ENCODE measurements around the gene HSPD1.

HSPD1 gene

DNA sequence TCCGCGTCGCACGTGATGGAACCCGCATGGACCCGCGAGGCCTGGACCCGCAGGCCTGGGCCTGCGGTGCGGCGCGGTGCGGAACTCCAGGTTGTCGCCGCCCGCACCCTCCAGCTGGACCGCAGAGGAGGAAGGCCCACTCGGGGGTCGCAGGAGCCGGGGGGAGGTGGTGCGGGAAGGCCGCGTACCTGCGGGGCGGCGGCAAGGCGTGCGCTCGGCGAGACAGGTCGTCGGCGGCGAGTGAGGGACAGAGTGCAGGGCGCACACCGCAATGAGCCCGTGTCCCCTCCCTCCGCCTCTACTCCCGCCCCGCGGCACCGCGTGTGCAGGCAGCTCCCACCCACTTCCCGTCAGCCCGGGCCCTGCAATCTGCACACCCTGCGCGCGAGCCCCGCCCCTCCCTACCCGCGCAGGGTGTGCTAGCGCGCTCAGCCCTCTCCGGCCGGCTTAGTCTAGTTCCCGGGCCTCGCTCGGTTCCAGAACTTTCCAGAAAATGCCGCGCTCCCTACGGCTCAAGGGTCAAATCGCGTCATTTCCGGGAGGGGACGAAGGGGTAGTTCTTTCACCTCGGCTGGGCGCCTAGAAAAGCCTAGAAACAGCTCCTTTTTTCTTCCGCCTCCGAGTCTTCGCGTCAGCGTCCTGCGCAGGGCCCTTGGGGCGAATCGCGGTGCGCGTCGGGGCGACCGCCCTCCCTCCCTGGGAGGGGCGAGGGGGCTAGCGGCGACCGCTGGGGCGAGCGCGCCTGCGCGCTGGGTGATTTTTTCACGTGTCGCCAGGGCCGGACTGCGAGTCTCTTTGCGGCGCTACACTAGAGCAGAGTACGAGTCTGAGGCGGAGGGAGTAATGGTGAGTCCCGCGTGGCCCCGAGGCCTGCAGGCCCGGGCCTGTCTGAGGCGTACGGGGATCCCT, at the start of gene HSPD1, which contains the start of gene HSPE1:
HSPD1 (minus strand) TSS at position 247 of the 909 bp plus-strand sequence. CDS start 992 bp downstream, outside the sequence.
HSPE1 (plus strand) TSS at position 786 of the 909 bp plus-strand sequence; CDS start at position 844, 58 bp downstream.
- FAIRE-seq, result peak; percentile 52

GRCh38 chr2:197548582-197548981, 48.9 kb upstream of the HSPD1 start:
- no peak for FAIRE-seq

DNA sequence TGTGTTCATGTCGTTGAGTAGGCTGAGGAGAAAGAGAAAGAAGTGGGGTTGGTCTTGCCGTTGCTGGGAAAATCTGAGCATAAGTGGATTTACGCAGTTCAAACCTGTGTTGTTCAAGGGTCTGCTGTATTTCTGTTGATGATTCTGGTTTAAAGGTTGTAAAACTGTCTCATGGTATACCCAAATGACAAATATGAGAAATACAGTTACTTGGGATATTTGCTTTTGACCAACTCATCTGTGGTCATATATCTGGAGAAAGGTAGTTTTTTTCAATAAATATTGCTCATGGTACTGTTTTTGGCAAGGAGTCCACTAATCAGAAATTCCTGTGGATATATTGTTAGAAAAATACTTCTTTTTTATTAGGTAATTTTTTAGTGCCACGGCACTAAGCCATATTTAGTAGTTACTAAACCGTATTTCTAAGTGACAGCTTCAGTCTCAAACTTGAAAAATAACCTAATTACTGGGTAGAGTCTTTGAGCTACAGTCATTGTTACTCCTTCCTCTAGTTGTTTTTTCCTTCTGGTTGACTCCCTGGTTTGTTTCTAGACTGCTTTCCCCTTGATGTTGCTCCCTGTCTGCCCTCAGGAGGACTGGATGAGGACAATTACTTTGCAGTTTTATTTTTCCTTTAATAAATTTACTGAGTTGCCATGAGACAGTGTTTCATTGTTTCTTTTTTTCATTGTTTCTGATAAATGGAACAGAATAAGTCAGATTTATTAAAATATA, 47.7 kb upstream of the HSPD1 start:
- no peak for FAIRE-seq

- FAIRE-seq, result no peak
These were observed 43.6 kb upstream of the HSPD1 start for GRCh38 chr2:197543206-197543605.

GRCh38 chr2:197539734-197540133, 40.1 kb upstream of the HSPD1 start:
- no peak for FAIRE-seq

GRCh38 chr2:197538412-197538811, 38.8 kb upstream of the HSPD1 start:
- FAIRE-seq, result no peak

GRCh38 chr2:197517150-197517549, 17.5 kb upstream of the HSPD1 start:
- no peak for FAIRE-seq

GRCh38 chr2:197516393-197516761, 16.7 kb upstream of the HSPD1 start:
- FAIRE-seq, result no peak

- FAIRE-seq, result peak; percentile 11
These were observed 16.2 kb upstream of the HSPD1 start, which contains the start of gene MOB4 for GRCh38 chr2:197515739-197516392. TSS of gene MOB4 (plus strand) at chr2:197516066. CDS start at chr2:197516087, 21 bp downstream.

GRCh38 chr2:197515315-197515738, 15.7 kb upstream of the HSPD1 start:
- no peak for FAIRE-seq

- no peak for FAIRE-seq
These were observed 15.1 kb upstream of the HSPD1 start for GRCh38 chr2:197514754-197515153.

- FAIRE-seq, result no peak
These were observed 14.3 kb upstream of the HSPD1 start for GRCh38 chr2:197513915-197514314.

GRCh38 chr2:197506658-197507057, 7.0 kb upstream of the HSPD1 start:
- FAIRE-seq, result no peak

- no peak for FAIRE-seq
These were observed 4.9 kb upstream of the HSPD1 start for GRCh38 chr2:197504512-197504911.

DNA sequence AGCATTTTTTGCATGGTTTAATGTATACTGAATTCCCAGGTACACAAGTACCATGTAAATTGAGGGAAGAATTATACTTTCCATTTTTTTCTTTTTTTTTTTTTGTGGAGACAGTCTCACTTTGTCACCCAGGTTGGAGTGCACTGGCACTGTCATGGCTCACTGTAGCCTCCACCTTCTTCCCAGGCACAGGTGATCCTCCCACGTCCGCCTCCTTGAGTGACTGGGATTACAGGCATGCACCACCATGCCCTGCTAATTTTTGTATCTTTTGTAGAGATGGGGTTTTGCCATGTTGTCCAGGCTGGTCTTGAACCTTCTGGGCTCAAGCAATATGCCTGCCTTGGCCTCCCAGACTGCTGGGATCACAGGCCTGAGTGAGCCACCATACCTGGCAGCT, 4.4 kb upstream of the HSPD1 start:
- no peak for FAIRE-seq

GRCh38 chr2:197502685-197503084, 3.0 kb upstream of the HSPD1 start:
- no peak for FAIRE-seq

DNA sequence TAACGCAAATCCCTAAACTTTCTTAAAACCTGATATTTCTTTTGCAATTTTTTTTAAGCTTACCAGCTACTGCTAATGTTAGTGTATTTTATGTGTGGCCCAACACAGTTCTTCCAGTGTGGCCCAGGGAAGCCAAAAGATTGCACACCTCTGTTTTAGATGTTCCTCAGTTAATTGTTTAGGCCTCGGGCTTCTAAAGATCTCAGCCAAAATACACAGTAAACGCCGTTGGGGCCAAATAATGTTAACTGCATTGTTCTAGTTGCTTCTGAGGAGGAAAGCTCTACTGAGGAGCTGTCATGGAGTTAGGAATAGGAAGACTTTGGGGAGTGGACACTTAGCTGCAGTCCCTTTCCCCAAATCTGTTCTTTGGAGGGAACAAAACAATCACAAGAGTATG, 2.6 kb upstream of the HSPD1 start:
- FAIRE-seq, result no peak

DNA sequence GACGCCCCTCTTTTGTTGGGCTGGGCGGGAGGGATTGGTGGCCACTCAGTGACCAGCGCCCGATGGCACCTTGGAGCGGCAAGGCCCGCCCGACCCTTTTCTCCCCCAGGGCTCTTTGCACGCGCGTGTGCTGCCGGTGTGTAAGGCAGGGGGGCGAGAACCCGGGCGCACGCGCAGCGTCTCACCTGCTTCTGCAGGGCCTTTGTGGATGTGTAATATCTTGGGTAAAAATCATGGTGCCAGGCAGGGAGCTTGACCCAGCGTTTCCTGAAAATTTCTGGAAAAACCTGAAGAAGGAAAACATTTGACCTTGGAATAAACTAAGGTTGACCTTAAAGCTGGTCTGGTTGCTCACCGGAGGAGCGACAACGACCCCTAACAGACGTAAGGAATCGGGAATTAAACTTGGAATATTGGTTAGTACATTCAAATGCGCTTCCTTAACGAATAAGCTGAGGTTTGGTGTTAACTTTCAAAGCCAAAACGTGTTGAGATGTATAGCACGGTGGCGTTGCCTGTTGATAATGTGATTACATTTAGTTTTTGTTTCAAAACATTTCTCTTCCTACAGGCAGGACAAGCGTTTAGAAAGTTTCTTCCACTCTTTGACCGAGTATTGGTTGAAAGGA, 977 bp upstream of the HSPD1 start:
- FAIRE-seq, result no peak

DNA sequence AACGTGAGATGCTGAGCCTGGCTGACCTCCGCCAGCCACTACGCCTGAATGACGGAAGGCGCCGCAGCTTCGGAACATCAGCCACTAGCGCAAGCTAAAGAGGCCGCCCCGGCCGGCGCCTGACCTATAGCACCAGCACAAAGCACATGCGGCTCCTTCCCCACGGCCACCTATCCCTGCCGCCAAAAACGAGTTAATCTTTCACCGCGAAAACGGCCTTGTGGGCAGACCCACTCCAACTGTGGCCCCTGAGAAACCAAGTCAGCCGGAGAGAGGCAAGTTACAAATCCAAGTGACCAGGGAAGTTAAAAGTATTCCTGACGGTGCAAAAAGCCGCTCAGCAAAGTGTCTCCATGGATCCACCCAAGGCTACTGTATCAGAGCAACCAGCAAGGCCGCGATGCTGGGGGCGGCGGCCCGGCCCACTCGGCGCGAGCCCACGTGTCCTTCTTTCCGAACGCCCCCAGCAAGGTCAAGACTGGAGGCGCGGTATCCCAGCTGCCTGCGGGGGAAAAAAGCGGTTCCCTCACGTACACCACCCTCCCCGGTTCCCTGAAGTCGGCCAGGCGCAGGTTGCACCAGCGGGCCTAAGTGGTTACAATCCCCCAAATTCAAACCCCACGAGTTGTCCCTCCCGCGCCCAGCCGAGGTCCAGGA, 575 bp downstream of the HSPD1 start:
- FAIRE-seq, result no peak

GRCh38 chr2:197498235-197498936, 1.3 kb downstream of the HSPD1 start:
- no peak for FAIRE-seq

GRCh38 chr2:197497326-197497725, 2.3 kb downstream of the HSPD1 start:
- no peak for FAIRE-seq

GRCh38 chr2:197496695-197497094, 2.9 kb downstream of the HSPD1 start:
- FAIRE-seq, result no peak
